AG08396 (cell line): ENCODE data around the gene MED13L.

Experiments used
- DNase-seq: peaks from one replicate; pipeline ENCODE4 v3.0.0; 2012; ENCODE audit warnings: low spot score, mixed read lengths

Gene MED13L

GRCh38 chr12:116089080-116089479 lies 188.4 kb downstream of the MED13L start:
- no peak for DNase-seq

GRCh38 chr12:116087962-116088361 lies 189.5 kb downstream of the MED13L start:
- no peak for DNase-seq

GRCh38 chr12:116087399-116087798 lies 190.1 kb downstream of the MED13L start:
- no peak for DNase-seq

GRCh38 chr12:116080415-116080814 lies 197.1 kb downstream of the MED13L start:
- DNase-seq, result no peak

- DNase-seq, result no peak
Measured at GRCh38 chr12:116078396-116078795, 199.1 kb downstream of the MED13L start.

GRCh38 chr12:116077431-116077830 lies 200.1 kb downstream of the MED13L start:
- no peak for DNase-seq

- no peak for DNase-seq
Measured at GRCh38 chr12:116076399-116076798, 201.1 kb downstream of the MED13L start.

GRCh38 chr12:116074686-116075085 lies 202.8 kb downstream of the MED13L start:
- no peak for DNase-seq

GRCh38 chr12:116071555-116072230 lies 205.8 kb downstream of the MED13L start:
- no peak for DNase-seq

GRCh38 chr12:116070444-116070843 lies 207.0 kb downstream of the MED13L start:
- no peak for DNase-seq

- no peak for DNase-seq
Measured at GRCh38 chr12:116069943-116070342, 207.6 kb downstream of the MED13L start.

GRCh38 chr12:116068853-116069252 lies 208.6 kb downstream of the MED13L start:
- DNase-seq, result no peak

GRCh38 chr12:116068371-116068770 lies 209.1 kb downstream of the MED13L start:
- no peak for DNase-seq

GRCh38 chr12:116067892-116068291 lies 209.6 kb downstream of the MED13L start:
- DNase-seq, result no peak

- peak; percentile 35 for DNase-seq
Measured at GRCh38 chr12:116066381-116067230, 210.9 kb downstream of the MED13L start.

- DNase-seq, result no peak
Measured at GRCh38 chr12:116065606-116066005, 211.9 kb downstream of the MED13L start.

- DNase-seq, result no peak
Measured at GRCh38 chr12:116064493-116064892, 213.0 kb downstream of the MED13L start.

- no peak for DNase-seq
Measured at GRCh38 chr12:116062698-116063097, 214.8 kb downstream of the MED13L start.

- DNase-seq, result no peak
Measured at GRCh38 chr12:116060764-116061163, 216.7 kb downstream of the MED13L start.

GRCh38 chr12:116059904-116060303 lies 217.6 kb downstream of the MED13L start:
- DNase-seq, result no peak

- DNase-seq, result no peak
Measured at GRCh38 chr12:116058574-116058973, 218.9 kb downstream of the MED13L start.

GRCh38 chr12:116057356-116057755 lies 220.1 kb downstream of the MED13L start:
- no peak for DNase-seq

- DNase-seq, result no peak
Measured at GRCh38 chr12:116055895-116056607, 221.4 kb downstream of the MED13L start.
